NB4 (cell line): ENCODE data around the gene CNPY1.

Experiments used
- CTCF ChIP-seq: IDR thresholded peaks from one replicate; pipeline ENCODE4 v1.5.1; 2012; ENCODE audit warnings: low read depth, low read length
- MAX ChIP-seq: IDR thresholded peaks from 2 replicates; pipeline ENCODE4 v1.6.1; 2011; ENCODE audit warnings: low read depth, low read length
- MYC ChIP-seq: IDR thresholded peaks from 2 replicates; pipeline ENCODE4 v1.6.1; 2011; ENCODE audit warnings: low read depth, low read length
- POLR2A ChIP-seq: IDR thresholded peaks from 2 replicates; pipeline ENCODE4 v1.6.1; 2011; ENCODE audit warnings: mild to moderate bottlenecking; ENCODE audit not compliant: insufficient read length; ENCODE audit errors: extremely low read depth

GRCh38 chr7:155515318-155515717, 31.0 kb downstream of the CNPY1 start:
- TF ChIP-seq CTCF: no peak
- TF ChIP-seq MAX: no peak
- TF ChIP-seq POLR2A: no peak
- no peak for TF ChIP-seq MYC
